ENCODE results near the gene TRIM71. TPM values are rescaled to one million over a fixed set of nuclear protein-coding genes. Genes with fewer than 3 reads are reported as not detected.

TRIM71 gene
- total and polyA plus RNA-seq, 2 of the 13 experiments (the other 11 are each of a cell fraction or from before 2014, with no cell fraction given), result 21.7 to 76.9 TPM

- 0 out of 2 replicates have a peak, but pooled peaks have one; percentile 21 for TF ChIP-seq ZNF646 (CRISPR knock-in tag; IDR thresholded peaks at IDR 0.05)
- TF ChIP-seq E2F1 (CRISPR knock-in tag; IDR thresholded peaks at IDR 0.05), result no peak
- no peak for TF ChIP-seq ETV6 (CRISPR knock-in tag; conservative IDR thresholded peaks at IDR 0.05)
- no peak for TF ChIP-seq CENPT (CRISPR knock-in tag; IDR thresholded peaks at IDR 0.05; ENCODE audit: low read depth)
- peak; percentile 62; the same call in 1 of the 2 replicates for TF ChIP-seq ZNF709 (CRISPR knock-in tag; IDR thresholded peaks at IDR 0.05)
- no peak for TF ChIP-seq JDP2 (CRISPR knock-in tag; IDR thresholded peaks at IDR 0.05; ENCODE audit: borderline replicate concordance)
- no peak for TF ChIP-seq CAMTA2 (CRISPR knock-in tag; IDR thresholded peaks at IDR 0.05; ENCODE audit: borderline replicate concordance)
- no peak for TF ChIP-seq ZNF44 (CRISPR knock-in tag; IDR thresholded peaks at IDR 0.05)
- no peak; the same call in 2 of the 3 replicates for TF ChIP-seq MXI1 (IDR thresholded peaks at IDR 0.05; ENCODE audit: borderline replicate concordance, low read depth, low read length)
- peak; percentile 74; the same call in 1 of the 2 replicates for TF ChIP-seq TBX2 (CRISPR knock-in tag; IDR thresholded peaks at IDR 0.05; ENCODE audit: borderline replicate concordance)
- TF ChIP-seq FOXA1 (IDR thresholded peaks at IDR 0.05), result peak; percentile 49
- peak; percentile 60 for TF ChIP-seq FOXA1 (CRISPR knock-in tag; IDR thresholded peaks at IDR 0.05)
- TF ChIP-seq ZNF3 (CRISPR knock-in tag; IDR thresholded peaks at IDR 0.05), result no peak; the same call in 1 of the 2 replicates
- TF ChIP-seq NFKB2 (CRISPR knock-in tag; IDR thresholded peaks at IDR 0.05; ENCODE audit: borderline replicate concordance), result no peak
Observed at GRCh38 chr3:32840086-32840841, 22.5 kb downstream of the TRIM71 start (continued).

Measured in HepG2 (cell line).